Astrocyte of the spinal cord (primary cell): ENCODE measurements around the gene BTBD16.

Experiments used
- DNase-seq: peaks from one replicate; pipeline ENCODE4 v3.0.0; 2011; ENCODE audit warnings: low read depth, low spot score
- H3K4me3 ChIP-seq: 2 replicates; pipeline ENCODE4 v1.5.1; 2011; ENCODE audit warnings: low read depth, mild to moderate bottlenecking, low read length, moderate library complexity
- CTCF ChIP-seq: IDR thresholded peaks from 2 replicates; pipeline ENCODE4 v1.5.1; 2012; ENCODE audit warnings: low read depth, mild to moderate bottlenecking, low read length, inconsistent platforms
- in situ Hi-C: cut with HindIII; loops from 2 replicates; pipeline ENCODE4 v1.10.0; 2017; ENCODE audit warnings: low sequenced_read_pairs

The BTBD16 gene

GRCh38 chr10:122306282-122306681 lies 35.2 kb downstream of the BTBD16 start:
- no peak for DNase-seq
- TF ChIP-seq CTCF, result no peak
- H3K4me3 ChIP-seq, result no peak overlapping the region
- in situ Hi-C loops, result no loop called here

DNA sequence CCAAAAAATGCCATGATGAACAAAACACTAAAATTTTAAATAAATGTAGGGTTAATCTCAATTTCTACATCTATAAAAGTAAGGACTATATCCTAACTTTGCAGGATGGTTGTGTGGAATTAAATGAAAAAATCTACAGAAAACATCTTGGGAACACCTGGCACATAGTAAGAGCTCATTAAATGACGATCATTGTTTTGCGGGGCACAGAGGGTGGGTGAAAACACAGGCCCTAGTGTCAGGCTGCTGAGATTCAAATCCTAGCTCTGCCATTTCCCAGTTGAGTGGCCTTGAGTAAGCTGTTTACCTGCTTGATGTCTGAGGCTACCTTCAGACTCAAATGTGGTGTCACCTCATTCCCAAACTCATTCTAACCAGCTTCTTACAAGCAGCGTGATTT lies 35.6 kb downstream of the BTBD16 start:
- no peak for TF ChIP-seq CTCF
- DNase-seq, result no peak

DNA sequence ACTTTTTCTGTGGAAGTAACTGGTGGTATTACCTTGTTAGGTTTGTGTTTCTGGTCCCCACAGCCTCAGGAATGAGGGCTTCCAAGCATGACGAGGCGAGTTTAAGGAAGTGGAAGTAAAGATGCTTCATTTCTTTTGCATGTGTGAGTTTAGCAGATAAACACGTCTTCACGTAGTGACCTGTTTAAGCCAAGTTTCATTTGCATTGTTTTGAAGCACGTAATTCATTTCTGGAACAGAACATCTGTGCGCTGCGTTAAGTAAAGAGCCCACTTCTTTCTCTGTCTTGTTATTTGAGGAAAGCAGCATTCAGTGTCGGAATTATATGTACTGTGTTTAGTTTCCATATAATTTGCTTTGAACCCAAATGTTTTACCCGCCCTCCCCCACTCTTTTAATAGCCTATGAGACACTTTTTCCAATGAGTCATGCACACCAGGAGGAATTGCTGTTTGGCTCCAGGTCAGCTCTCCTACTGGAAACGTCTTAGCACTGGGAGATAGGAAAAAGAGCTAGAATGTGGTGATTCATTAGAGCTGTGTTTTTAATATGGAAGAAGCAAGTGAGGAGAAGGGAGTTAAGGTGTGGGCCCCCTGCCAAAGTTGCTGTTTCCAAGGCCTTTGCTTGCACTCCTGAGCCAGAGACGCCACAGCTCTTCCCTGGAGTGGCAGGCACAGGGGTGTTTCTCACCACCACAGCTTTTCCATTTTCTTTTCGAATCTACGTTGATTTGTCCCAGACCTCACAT lies 36.7 kb downstream of the BTBD16 start:
- peak; percentile 99 for DNase-seq
- in situ Hi-C loops, result no loop called here
- no peak for TF ChIP-seq CTCF
- H3K4me3 ChIP-seq, result peak overlapping the region; percentile 14

More for the DNA sequence above, 35.6 kb downstream of the BTBD16 start:
- no peak overlapping the region for H3K4me3 ChIP-seq
- in situ Hi-C loops, result no loop called here

GRCh38 chr10:122308417-122309141 lies 37.5 kb downstream of the BTBD16 start:
- in situ Hi-C loops, result no loop called here
- no peak overlapping the region for H3K4me3 ChIP-seq
- no peak for TF ChIP-seq CTCF
- no peak for DNase-seq

DNA sequence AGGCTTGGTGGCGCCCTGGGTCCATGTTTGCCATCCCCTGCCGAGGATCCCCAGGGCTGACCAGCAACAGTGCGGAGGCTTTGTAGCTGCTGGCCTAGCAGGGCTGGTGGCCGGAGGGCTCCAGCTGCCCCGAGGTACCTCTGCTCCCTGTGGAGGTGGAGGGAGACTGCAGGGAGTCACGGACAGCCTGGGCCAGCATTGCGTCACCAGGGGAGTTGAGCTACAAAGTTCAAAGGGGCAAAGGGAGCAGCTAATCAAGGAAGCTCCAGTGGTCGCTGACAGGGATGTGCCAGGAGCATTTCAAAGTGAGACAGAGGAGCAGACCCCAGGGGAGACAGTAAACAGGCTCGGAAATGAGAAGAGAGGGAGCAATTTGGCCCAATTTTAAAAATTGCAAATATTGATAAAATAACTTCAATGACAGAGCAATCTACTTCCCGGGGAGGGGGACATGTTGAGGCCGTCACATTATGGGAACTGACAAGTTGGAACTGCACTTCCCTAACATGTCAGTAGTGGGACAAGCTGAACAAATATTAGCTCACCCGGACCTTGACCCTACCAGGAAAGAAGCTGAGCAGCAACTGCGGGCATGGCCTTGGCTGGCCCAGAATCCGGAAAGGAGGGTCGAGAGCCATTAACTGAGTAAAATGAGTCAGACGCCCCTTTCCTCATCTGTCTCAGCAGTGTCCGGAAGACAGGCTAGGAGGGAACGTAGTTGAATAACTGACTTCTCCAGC lies 39.4 kb downstream of the BTBD16 start:
- in situ Hi-C loops, result no loop called here
- DNase-seq, result peak; percentile 71
- no peak overlapping the region for H3K4me3 ChIP-seq
- no peak for TF ChIP-seq CTCF

DNA sequence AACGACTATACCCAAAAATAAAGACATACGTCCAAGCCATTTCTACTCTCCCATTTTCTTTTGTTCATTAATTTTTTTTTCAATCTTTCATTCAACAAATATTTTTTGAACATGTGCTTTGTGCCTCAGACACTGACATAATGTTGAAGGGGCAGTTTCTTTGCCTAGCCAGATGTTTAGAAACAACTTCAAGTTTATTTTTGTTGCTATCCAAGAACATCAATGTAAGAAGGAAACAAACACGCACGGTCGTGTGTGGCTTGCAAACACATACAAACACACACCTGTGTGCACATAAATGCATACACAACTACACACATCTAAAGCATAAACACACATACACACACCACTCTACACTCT lies 39.9 kb downstream of the BTBD16 start:
- DNase-seq, result no peak
- H3K4me3 ChIP-seq, result no peak overlapping the region
- in situ Hi-C loops, result no loop called here
- no peak for TF ChIP-seq CTCF
